ENCODE measurements around the gene DYNC2H1.

Gene DYNC2H1

GRCh38 chr11:103413266-103413888 lies 304.2 kb downstream of the DYNC2H1 start:
- no peak overlapping the region for H3K4me3 ChIP-seq (ENCODE audit: low read depth, low read length)
- no peak for TF ChIP-seq CTCF (IDR thresholded peaks at IDR 0.05; ENCODE audit: low read depth, low read length, missing control alignments)
- DNase-seq (ENCODE audit: low read depth) = no peak
- in situ Hi-C loops (cut with HindIII; ENCODE audit: low sequenced_read_pairs) = no loop called here

- in situ Hi-C loops (cut with HindIII; ENCODE audit: low sequenced_read_pairs) = no loop called here
- no peak for TF ChIP-seq CTCF (IDR thresholded peaks at IDR 0.05; ENCODE audit: low read depth, low read length, missing control alignments)
- no peak for DNase-seq (ENCODE audit: low read depth)
- no peak overlapping the region for H3K4me3 ChIP-seq (ENCODE audit: low read depth, low read length)
These were observed 308.8 kb downstream of the DYNC2H1 start for GRCh38 chr11:103418014-103418413.

GRCh38 chr11:103420593-103420992 lies 311.4 kb downstream of the DYNC2H1 start:
- in situ Hi-C loops (cut with HindIII; ENCODE audit: low sequenced_read_pairs) = no loop called here
- DNase-seq (ENCODE audit: low read depth) = no peak
- H3K4me3 ChIP-seq (ENCODE audit: low read depth, low read length) = no peak overlapping the region
- TF ChIP-seq CTCF (IDR thresholded peaks at IDR 0.05; ENCODE audit: low read depth, low read length, missing control alignments) = no peak

GRCh38 chr11:103433386-103434072 lies 324.3 kb downstream of the DYNC2H1 start:
- peak; percentile 43 for DNase-seq (ENCODE audit: low read depth)
- no peak for TF ChIP-seq CTCF (IDR thresholded peaks at IDR 0.05; ENCODE audit: low read depth, low read length, missing control alignments)
- in situ Hi-C loops (cut with HindIII; ENCODE audit: low sequenced_read_pairs) = no loop called here
- H3K4me3 ChIP-seq (ENCODE audit: low read depth, low read length) = no peak overlapping the region

- in situ Hi-C loops (cut with HindIII; ENCODE audit: low sequenced_read_pairs) = no loop called here
- DNase-seq (ENCODE audit: low read depth) = no peak
- no peak for TF ChIP-seq CTCF (IDR thresholded peaks at IDR 0.05; ENCODE audit: low read depth, low read length, missing control alignments)
- H3K4me3 ChIP-seq (ENCODE audit: low read depth, low read length) = no peak overlapping the region
These were observed 324.8 kb downstream of the DYNC2H1 start for GRCh38 chr11:103434073-103434411.

GRCh38 chr11:103436131-103436770 lies 327.0 kb downstream of the DYNC2H1 start:
- in situ Hi-C loops (cut with HindIII; ENCODE audit: low sequenced_read_pairs) = no loop called here
- no peak for TF ChIP-seq CTCF (IDR thresholded peaks at IDR 0.05; ENCODE audit: low read depth, low read length, missing control alignments)
- DNase-seq (ENCODE audit: low read depth) = no peak
- H3K4me3 ChIP-seq (ENCODE audit: low read depth, low read length) = no peak overlapping the region

All from astrocyte of the cerebellum (primary cell).